Panc1 (cell line): ENCODE measurements around the gene ATF5.

Source experiments
- CTCF ChIP-seq: fragments of 450-650 bp; IDR thresholded peaks from 2 replicates; pipeline ENCODE4 v1.5.1; 2017; ENCODE audit warnings: mild to moderate bottlenecking
- POLR2AphosphoS5 ChIP-seq: IDR thresholded peaks from 2 replicates; pipeline ENCODE4 v1.6.1; 2012; ENCODE audit warnings: mild to moderate bottlenecking, low read depth, low read length, moderate library complexity
- REST ChIP-seq, 2 experiments: IDR thresholded peaks; 2 replicates each; pipeline ENCODE4 v1.6.1; 2011 to 2012; ENCODE audit warnings: low read depth in 2 of 2, control low read depth in 1 of 2, low read length in 1 of 2, mild to moderate bottlenecking in 1 of 2, moderate library complexity in 1 of 2; ENCODE audit not compliant: insufficient read depth in 1 of 2
- SIN3A ChIP-seq: IDR thresholded peaks from 2 replicates; pipeline ENCODE4 v1.6.1; 2012; ENCODE audit warnings: low read depth, mild to moderate bottlenecking, low read length, moderate library complexity, borderline replicate concordance; ENCODE audit not compliant: insufficient read depth
- TCF7L2 ChIP-seq: IDR thresholded peaks from 2 replicates; pipeline ENCODE4 v1.6.1; 2011; ENCODE audit warnings: mild to moderate bottlenecking, low read depth, low read length, inconsistent platforms

- no peak for TF ChIP-seq CTCF
- no peak for TF ChIP-seq POLR2AphosphoS5
- TF ChIP-seq REST (IDR thresholded peaks at IDR 0.05; ENCODE audit: insufficient read depth in 1 of 2, low read depth in 2 of 2, low read length in 1 of 2) = no peak
- no peak for TF ChIP-seq SIN3A
- TF ChIP-seq TCF7L2 = no peak
Measured at GRCh38 chr19:49890349-49891311, 38.4 kb upstream of the ATF5 start.
